Erythroblast (primary cell): ENCODE data around the gene NFATC1.

Experiments
- DNase-seq, 2 experiments: peaks; one replicate each; lab custom pipeline; 2025; lab: John Stamatoyannopoulos, UW
- GATA1 ChIP-seq: IDR thresholded peaks from 2 replicates; pipeline ENCODE4 v1.6.1; 2011; ENCODE audit warnings: low read depth, mild to moderate bottlenecking, control low read depth, low read length, moderate library complexity
- POLR2A ChIP-seq: IDR thresholded peaks from 2 replicates; pipeline ENCODE4 v1.6.1; 2011; ENCODE audit warnings: mild to moderate bottlenecking, low read length

The NFATC1 gene

DNA sequence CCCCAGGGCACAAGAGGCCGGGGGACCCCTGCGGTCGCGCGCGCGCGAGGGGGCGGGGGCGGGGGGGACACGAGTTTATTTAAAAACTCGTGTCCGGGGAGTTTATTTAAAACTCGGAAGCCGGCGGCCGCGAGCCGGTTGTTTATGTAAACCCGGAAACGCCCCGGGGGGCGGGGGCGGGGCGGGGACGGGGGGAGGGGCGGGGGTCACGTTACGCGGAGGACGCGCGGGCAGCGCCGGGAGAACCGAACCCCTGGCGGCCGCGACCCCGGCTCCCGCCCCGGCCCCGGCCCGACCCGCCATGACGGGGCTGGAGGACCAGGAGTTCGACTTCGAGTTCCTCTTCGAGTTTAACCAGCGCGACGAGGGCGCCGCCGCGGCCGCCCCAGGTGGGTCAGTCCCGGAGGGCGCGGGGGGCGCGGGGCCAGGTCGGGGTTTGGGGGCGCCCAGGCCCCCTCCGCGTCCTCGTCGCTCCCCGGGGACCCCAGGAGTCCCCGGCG lies 4.4 kb downstream of the NFATC1 start:
- TF ChIP-seq POLR2A (no peak), GATA1 (no peak)

DNA sequence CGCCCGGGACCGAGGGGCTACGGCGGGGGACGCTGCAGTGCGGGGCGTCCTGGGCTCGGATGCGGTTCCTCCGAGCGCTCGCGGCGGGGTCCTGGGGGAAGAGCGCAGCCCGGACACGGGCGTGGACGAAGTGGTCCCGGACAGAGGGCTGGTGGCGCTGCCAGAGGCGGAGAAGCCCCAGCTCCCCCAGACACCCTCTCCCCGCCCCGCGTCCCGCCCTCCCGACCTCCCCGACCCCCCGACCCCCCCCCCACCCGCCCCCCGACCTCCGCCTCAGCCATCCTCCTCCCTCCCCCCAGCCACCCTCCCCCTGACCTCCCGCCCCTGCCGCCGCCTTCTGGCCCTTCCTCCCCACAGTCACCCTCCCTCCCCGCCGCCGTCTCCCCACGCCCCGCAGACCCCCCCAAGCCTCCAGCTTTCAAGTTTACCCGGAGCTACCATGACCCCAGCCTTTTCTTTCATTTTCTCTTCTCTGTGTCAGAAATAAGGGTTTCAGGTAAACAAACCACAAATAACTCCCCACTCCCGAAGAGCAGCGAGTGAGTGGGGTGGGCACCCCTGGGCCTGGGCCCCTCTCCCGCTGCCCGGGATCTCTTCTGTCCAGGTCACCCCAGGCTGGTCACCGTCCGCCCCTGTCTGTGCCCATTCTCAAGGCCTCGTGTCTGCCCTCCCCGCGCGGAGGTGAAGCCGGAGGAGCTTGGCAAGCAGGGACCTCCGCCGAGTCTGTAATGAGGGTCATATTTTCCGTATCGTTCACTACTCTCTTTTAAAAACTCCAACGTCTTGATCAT lies 5.1 kb downstream of the NFATC1 start:
- peak; percentile 50 to 55 for DNase-seq
- no peak for TF ChIP-seq POLR2A
- no peak for TF ChIP-seq GATA1

More for the DNA sequence above, 4.4 kb downstream of the NFATC1 start:
- DNase-seq: peak; percentile 69 to 73

DNA sequence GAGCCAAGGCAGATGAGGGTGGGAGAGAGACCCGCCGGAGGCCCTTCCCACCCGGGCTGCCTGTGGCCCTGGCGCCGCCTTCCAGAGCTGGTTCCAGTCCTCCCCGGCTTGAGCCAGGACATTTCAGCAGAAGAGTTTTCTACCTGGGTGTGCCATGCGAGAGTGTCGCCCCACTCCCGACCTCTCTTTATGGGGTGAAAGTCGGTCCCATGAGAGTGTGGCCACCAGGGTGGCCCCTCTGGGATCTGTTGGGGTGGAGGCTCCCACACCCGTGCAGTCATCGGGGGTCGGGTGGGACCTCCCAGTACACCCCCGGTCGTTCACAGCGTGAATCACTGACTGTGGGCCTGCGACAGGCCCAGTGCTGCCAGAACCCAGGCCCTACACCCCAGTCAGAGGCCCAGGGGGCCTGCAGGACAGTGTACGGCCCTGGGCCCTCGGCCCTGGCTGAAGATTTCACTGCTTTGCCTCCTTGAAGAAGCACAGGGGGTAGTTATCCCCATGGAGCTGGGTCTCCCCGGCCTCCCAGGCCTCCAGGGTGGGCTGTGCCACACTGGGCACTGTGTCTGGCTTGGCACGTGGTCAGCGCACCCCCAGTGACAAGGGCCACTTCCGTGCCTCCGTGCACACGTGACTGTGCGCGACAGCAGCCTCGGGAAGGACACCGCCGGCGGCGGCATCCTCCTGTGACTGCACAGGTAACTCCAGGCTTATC lies 5.9 kb downstream of the NFATC1 start:
- TF ChIP-seq GATA1: no peak
- DNase-seq: no peak

DNA sequence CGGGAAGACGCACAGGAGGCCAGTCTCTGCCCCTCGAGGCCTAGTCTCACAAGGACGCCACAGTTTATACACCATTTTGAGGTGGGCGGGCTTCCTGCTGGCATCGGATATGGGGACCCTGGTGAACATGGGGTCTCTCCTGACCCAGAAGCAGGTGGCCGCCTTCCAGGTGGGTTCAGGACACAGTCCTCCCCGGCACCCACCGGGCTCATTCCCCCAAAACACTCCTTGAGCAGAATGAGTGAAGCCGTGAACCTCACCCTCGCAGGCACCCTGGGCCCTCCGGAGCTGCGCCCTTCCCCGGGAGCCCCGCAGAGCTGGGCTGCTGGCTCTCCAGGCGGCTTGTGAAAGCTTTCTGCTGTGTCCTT lies 6.5 kb downstream of the NFATC1 start:
- no peak for TF ChIP-seq GATA1
- no peak for DNase-seq

- TF ChIP-seq GATA1: no peak
- peak; percentile 29 for TF ChIP-seq POLR2A
- DNase-seq: peak; percentile 61 to 67
Measured at GRCh38 chr18:79402977-79403722, 7.4 kb downstream of the NFATC1 start.

GRCh38 chr18:79403723-79404566 lies 8.2 kb downstream of the NFATC1 start:
- peak in 1 of 2 experiments; percentile 48 for DNase-seq
- TF ChIP-seq POLR2A (no peak), GATA1 (no peak)

GRCh38 chr18:79404567-79404910 lies 8.8 kb downstream of the NFATC1 start:
- DNase-seq: peak; percentile 54 to 65
- TF ChIP-seq POLR2A: no peak
- no peak for TF ChIP-seq GATA1

- TF ChIP-seq POLR2A: no peak
- no peak for TF ChIP-seq GATA1
- peak in 1 of 2 experiments; percentile 38 for DNase-seq
Measured at GRCh38 chr18:79405019-79405780, 9.5 kb downstream of the NFATC1 start.

DNA sequence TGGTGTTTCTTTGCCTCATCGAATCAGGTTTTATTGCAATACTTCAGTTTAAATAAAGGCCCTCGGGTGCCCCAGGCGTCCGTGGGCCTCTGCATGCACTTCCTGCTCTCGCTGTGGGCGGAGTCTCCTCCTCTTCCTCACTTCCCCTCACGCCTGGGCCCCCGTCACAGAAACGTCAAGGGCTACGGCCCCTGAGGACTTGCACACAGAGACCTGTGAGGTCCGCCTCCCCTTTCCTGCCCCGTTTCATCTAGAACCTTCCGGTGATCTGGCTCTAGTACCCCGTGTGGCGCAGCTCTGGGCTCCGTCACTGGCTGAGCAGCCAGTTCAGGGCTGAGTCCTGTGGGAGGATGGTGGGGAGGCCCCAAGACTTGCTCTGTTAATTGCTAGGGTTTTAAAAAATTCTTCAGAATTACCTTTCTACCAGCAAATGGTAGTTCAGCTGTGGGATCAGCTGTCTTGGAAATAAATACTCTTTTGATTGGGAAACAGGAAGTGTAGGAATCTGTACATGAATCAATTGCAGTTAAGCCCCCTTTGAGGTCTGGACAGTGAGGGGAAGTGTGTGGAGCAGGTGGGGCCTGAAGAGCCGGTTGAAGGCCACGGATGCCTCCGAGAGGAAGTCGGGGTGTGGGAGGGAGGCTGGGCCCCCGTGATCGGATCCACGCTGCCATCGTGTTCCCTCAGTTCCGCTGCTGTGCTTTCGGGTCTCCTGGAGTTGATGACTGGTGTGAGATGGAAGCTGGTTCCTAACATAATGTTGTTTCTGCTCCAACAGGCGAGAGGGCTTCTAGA lies 10.2 kb downstream of the NFATC1 start:
- TF ChIP-seq POLR2A (no peak), GATA1 (no peak)
- DNase-seq: peak; percentile 66 to 73

DNA sequence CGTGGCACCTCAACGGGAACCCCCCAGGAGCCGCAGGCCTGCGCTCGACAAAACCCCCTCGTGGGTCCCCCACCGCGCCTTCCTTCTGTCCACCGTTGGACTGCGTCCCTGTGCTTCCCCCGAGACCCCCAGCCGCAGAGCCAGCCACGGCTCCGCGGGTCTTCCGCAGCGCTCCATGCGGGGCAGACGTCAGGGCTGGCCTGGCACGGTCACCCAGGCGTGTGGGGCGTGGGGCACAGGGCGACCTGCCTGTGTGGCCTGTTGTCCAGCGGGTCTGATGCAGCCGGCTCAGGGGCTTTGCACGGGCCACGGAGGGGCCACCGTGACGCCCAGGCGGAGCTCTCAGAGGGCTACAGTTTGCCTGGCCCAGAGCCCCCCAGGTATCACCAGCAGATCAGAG lies 11.0 kb downstream of the NFATC1 start:
- DNase-seq: no peak
- TF ChIP-seq GATA1: no peak
- TF ChIP-seq POLR2A: no peak

DNA sequence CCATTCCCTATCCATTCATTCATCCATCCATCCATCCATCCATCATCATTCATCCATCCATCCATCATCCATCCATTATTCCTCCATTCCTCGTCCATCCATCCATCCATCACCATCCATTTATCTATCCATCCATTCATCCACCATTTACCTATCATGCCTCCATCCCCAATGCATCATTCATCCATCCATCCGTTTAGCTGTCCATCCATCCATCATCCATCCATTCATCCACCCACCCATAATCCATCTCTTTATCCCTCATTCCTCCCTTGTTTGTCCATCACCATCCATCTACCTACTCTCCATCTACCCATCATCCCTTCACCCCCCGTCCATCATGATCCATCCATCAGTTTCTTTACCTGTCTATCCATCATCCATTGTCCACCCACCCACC lies 13.6 kb downstream of the NFATC1 start:
- no peak for DNase-seq
- TF ChIP-seq POLR2A: no peak
- no peak for TF ChIP-seq GATA1
